ENCODE data around the gene JOSD1. TPM values are rescaled to one million over a fixed set of nuclear protein-coding genes. Genes with fewer than 3 reads are reported as not detected.

Gene JOSD1
- total RNA-seq = 10 to 100 TPM; 65.3 to 76.0 (median 72.8) TPM

DNA sequence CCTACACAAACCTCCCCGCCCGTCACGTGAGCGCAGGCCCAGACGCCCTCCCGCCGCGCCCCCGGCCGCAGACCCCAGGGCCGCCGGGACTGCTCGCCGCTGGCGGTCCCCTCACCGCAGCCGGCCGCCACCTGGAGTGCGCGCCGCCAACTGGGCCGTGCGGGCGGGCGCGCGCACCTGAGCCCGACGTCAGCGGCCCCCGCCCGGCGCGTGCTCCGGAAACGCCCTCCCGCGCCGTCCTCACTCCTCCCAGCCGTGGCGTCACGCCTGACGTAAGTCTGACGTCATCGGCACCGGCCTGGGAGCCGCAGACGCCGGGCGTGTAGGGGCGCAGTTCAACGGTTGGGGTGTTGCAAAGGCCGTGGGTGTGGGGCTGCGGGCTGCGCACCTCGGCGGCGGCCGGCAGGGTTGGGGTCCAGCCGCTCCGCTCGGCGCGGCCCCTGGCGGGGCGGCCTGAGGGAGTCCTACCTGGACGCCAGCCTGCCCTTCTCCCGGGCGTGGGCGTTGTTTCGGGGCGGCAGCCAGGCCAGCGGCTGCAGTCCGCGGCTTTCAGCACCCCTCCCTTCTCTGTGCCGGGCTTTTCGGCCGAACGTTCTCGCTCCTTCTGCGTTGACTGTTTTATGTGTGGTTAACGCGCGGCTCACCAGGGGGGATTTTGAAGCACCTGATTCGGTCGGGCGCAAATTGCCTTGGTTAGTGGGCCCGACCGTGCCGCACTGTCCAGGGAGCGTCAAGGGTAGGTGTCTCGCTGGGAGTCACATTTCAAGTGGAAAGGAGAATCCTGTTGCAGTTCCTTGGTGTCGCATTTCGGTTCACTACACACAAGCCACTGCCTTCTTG, at the start of gene JOSD1:
JOSD1 (minus strand) TSS at position 155 of the 840 bp plus-strand sequence. CDS start 956 bp downstream, outside the sequence.
- Mint-ChIP-seq H3K4me3 (peak within 1 kb of the TSS; percentile 89), H3K4me1 (ENCODE audit: low read depth) (peaks cover 61% of the 10 kb centered on the region), H3K27me3 (ENCODE audit: low read depth) (no peaks in the 10 kb centered on the region), H3K36me3 (ENCODE audit: insufficient read depth) (peaks cover 13% of the 10 kb centered on the region), H3K9me3 (no peaks in the 10 kb centered on the region)
- DNase-seq (peak; percentile 99), ATAC-seq (peak; percentile 42 to 46)

GRCh38 chr22:38750104-38750503, 49.4 kb upstream of the JOSD1 start:
- no peak overlapping the region for H3K4me3 Mint-ChIP-seq
- H3K4me1 Mint-ChIP-seq (ENCODE audit: low read depth) = peaks cover 53% of the 10 kb centered on the region
- no peak for DNase-seq
- H3K36me3 Mint-ChIP-seq (ENCODE audit: insufficient read depth) = peaks cover 19% of the 10 kb centered on the region
- H3K9me3 Mint-ChIP-seq = no peaks in the 10 kb centered on the region
- ATAC-seq = no peak
- H3K27me3 Mint-ChIP-seq (ENCODE audit: low read depth) = no peaks in the 10 kb centered on the region

DNA sequence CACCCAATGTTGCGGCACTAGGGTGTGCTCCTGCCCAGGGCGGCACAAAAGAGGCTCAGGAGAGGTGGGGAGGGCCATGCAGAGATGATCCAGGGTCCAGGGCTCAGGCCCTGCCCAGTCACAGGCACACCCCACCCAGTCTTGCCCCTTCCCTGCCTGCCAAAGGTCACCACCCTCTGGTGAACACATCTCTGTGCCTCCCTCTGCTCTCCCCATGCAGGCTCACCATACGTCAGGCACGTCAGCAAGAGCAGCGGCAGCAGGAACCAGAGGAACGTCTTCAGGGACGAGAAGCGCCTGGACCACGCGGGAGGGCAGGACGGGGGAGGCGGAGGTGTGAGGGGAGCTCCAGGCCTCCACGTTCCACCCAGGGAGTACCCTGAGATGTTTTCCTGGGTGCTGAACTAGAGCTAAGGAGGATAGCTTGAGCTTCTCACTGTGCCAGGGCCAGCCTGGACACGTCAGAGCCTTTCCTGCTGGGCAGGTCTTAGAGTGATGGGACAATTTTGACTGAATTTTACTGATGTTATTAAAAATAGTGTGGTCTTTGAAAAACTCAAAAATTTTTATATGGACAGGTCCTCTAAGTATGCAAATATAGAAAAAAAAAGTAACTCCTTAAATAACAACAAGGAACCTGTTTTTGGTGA, 47.9 kb upstream of the JOSD1 start:
- ATAC-seq (no peak), DNase-seq (no peak)
- H3K9me3 Mint-ChIP-seq = no peaks in the 10 kb centered on the region
- no peak overlapping the region for H3K4me3 Mint-ChIP-seq
- peaks cover 22% of the 10 kb centered on the region for H3K36me3 Mint-ChIP-seq (ENCODE audit: insufficient read depth)
- no peaks in the 10 kb centered on the region for H3K27me3 Mint-ChIP-seq (ENCODE audit: low read depth)
- H3K4me1 Mint-ChIP-seq (ENCODE audit: low read depth) = peaks cover 41% of the 10 kb centered on the region

DNA sequence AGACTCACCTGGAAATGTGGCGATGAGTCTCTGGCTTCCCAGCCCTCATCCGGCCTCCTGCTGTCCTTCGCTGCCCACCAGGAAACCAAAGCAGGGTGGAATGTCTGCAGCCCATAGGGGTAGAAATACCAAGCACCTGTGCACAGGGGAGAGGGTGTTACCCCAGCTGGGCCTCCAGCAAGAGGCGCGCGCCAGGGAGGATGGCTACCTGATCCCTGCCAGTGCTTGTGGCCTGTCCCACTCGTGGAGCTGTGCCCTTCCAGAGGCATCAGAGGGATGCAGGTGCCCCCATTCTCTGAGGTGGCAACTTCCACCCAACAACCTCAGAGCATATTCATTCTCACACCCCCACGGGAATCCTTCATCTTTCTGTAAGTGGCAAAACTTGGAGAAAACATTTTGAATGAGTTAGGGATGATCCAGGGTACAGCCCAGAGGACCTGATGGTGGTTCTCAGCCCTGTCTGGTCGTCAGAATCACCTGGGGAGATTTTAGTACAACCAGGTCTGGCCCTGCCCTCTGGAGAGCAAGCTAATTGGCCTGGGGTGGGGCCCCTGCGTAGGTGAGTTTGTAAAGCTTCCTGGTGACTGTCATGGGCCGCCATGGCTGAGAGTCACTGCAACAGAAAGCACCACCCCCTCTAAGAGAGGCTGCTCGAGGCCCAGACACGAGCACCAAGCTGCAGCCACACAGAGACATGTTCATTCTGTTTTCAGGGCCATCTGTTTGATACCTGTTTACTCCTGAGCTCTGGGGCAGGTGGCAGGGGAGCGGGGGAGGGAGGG, 45.1 kb upstream of the JOSD1 start:
- DNase-seq (no peak), ATAC-seq (no peak)
- Mint-ChIP-seq H3K27me3 (ENCODE audit: low read depth) (no peaks in the 10 kb centered on the region), H3K4me3 (no peak overlapping the region), H3K36me3 (ENCODE audit: insufficient read depth) (peaks cover 29% of the 10 kb centered on the region), H3K4me1 (ENCODE audit: low read depth) (peaks cover 20% of the 10 kb centered on the region), H3K9me3 (no peaks in the 10 kb centered on the region)

DNA sequence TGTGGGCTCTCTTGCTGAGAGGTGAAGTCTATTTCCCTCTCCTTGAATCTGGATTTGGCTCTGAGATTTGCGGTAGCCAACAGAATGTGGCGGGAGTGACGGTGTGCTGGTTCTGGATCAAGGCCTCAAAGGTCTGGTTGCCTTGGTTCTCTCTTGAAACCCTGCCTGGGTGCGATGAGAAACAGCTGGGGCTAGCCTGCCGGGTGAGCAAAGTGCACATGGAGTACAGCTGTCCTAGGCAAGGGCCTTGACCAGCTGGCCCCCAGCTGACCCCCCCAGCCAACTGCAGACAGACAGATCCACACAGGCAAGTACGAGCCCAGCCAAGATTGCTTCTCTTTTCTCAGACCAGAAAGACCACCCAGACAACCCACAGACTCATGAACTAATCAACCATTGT, 44.2 kb upstream of the JOSD1 start:
- H3K4me3 Mint-ChIP-seq = no peak overlapping the region
- H3K36me3 Mint-ChIP-seq (ENCODE audit: insufficient read depth) = peaks cover 26% of the 10 kb centered on the region
- no peak for ATAC-seq

DNA sequence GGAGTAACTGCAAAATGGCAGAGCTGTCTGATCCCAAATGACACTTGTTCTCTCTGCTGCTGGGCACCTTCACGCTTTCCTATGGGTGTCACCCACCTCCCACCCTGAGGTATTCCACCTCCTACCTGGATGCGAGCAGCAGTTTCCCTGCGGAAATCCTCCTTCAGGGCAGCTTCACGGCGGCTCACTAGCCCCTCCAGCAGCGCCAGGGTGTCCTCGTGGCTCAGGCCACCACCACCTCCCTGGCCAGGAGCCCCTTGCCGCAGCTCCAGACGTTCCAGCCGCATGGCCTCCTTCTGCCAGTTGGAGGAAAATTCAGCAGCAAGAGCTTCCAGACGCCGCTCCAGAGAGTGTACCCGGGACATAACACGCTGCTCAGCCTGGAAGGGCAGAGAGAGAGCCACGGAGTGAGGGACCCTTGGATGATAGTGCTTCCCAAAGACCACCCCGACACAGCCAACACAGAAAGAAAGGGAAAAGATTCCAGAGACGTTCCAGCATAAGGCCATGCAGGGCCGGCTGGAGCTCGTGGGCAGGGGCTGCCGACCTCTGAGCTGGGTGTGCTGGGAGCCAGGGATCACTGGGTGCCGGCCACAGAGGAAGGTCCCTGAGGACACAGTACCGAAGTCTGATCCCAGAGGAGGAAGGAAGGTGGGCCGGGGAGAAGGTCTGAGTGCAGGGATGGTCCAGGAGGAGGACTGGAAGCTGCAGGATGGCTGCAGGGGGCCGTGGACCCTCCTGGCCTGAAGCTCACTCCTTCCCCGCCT, 41.6 kb upstream of the JOSD1 start:
- DNase-seq (no peak), ATAC-seq (no peak)
- no peaks in the 10 kb centered on the region for H3K27me3 Mint-ChIP-seq (ENCODE audit: low read depth)
- H3K4me1 Mint-ChIP-seq (ENCODE audit: low read depth) = peaks cover 16% of the 10 kb centered on the region
- H3K4me3 Mint-ChIP-seq = no peak overlapping the region
- peaks cover 35% of the 10 kb centered on the region for H3K36me3 Mint-ChIP-seq (ENCODE audit: insufficient read depth)
- H3K9me3 Mint-ChIP-seq = no peaks in the 10 kb centered on the region

More for the DNA sequence above, 44.2 kb upstream of the JOSD1 start:
- peaks cover 14% of the 10 kb centered on the region for H3K4me1 Mint-ChIP-seq (ENCODE audit: low read depth)
- H3K27me3 Mint-ChIP-seq (ENCODE audit: low read depth) = no peaks in the 10 kb centered on the region
- no peak for DNase-seq
- no peaks in the 10 kb centered on the region for H3K9me3 Mint-ChIP-seq

GRCh38 chr22:38741576-38741975, 40.8 kb upstream of the JOSD1 start:
- no peak overlapping the region for H3K4me3 Mint-ChIP-seq
- ATAC-seq (no peak), DNase-seq (no peak)
- peaks cover 36% of the 10 kb centered on the region for H3K36me3 Mint-ChIP-seq (ENCODE audit: insufficient read depth)
- H3K9me3 Mint-ChIP-seq = no peaks in the 10 kb centered on the region
- no peaks in the 10 kb centered on the region for H3K27me3 Mint-ChIP-seq (ENCODE audit: low read depth)
- peaks cover 20% of the 10 kb centered on the region for H3K4me1 Mint-ChIP-seq (ENCODE audit: low read depth)

DNA sequence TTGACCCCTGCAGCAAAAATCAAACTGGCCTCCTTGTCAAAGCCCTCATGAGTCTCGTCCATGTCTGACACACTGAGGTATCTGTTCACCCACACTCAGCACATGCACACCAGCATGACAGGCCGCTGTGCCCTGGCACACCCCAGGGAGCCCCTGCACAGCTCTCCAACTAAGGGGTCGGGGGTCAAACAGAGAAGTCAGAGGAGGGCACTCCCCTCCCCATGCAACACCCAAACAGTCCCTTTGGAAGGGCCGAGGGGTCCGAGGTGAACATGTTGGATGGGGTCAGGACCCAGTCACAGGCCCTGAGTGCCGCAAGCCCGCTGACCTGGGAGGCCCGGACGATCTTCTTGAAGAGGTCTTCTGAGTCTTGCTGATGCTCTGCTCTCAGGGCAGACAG, 40.4 kb upstream of the JOSD1 start:
- no peak overlapping the region for H3K4me3 Mint-ChIP-seq
- H3K27me3 Mint-ChIP-seq (ENCODE audit: low read depth) = no peaks in the 10 kb centered on the region
- peaks cover 20% of the 10 kb centered on the region for H3K4me1 Mint-ChIP-seq (ENCODE audit: low read depth)
- DNase-seq (no peak), ATAC-seq (no peak)
- H3K9me3 Mint-ChIP-seq = no peaks in the 10 kb centered on the region
- peaks cover 36% of the 10 kb centered on the region for H3K36me3 Mint-ChIP-seq (ENCODE audit: insufficient read depth)

DNA sequence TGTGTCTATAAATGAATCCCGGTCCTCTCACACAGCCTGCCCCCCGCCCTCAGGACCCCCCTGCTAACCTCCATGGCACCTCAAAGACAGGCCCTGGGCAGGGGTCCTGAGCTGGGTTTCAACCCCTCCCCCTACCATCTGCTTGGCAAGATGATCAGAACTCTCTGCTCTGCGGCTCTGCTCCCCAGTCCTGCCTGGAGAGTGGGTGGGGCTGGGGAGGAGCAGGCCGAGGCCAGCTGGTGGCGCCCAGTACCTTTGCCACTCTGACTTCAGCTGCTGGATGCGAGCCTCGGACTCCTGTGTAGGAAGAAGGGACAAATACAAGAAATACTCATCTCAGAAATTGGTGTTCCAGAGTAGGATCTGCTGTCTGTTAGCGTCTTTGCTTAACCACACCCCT, 40.0 kb upstream of the JOSD1 start:
- H3K27me3 Mint-ChIP-seq (ENCODE audit: low read depth) = no peaks in the 10 kb centered on the region
- ATAC-seq = no peak
- no peak overlapping the region for H3K4me3 Mint-ChIP-seq
- H3K9me3 Mint-ChIP-seq = no peaks in the 10 kb centered on the region
- no peak for DNase-seq
- H3K4me1 Mint-ChIP-seq (ENCODE audit: low read depth) = peaks cover 20% of the 10 kb centered on the region
- peaks cover 38% of the 10 kb centered on the region for H3K36me3 Mint-ChIP-seq (ENCODE audit: insufficient read depth)

GRCh38 chr22:38740116-38740723, 39.5 kb upstream of the JOSD1 start:
- Mint-ChIP-seq H3K27me3 (ENCODE audit: low read depth) (no peaks in the 10 kb centered on the region), H3K4me1 (ENCODE audit: low read depth) (peaks cover 20% of the 10 kb centered on the region), H3K36me3 (ENCODE audit: insufficient read depth) (peaks cover 39% of the 10 kb centered on the region), H3K9me3 (no peaks in the 10 kb centered on the region), H3K4me3 (no peak overlapping the region)
- ATAC-seq (no peak), DNase-seq (no peak)

DNA sequence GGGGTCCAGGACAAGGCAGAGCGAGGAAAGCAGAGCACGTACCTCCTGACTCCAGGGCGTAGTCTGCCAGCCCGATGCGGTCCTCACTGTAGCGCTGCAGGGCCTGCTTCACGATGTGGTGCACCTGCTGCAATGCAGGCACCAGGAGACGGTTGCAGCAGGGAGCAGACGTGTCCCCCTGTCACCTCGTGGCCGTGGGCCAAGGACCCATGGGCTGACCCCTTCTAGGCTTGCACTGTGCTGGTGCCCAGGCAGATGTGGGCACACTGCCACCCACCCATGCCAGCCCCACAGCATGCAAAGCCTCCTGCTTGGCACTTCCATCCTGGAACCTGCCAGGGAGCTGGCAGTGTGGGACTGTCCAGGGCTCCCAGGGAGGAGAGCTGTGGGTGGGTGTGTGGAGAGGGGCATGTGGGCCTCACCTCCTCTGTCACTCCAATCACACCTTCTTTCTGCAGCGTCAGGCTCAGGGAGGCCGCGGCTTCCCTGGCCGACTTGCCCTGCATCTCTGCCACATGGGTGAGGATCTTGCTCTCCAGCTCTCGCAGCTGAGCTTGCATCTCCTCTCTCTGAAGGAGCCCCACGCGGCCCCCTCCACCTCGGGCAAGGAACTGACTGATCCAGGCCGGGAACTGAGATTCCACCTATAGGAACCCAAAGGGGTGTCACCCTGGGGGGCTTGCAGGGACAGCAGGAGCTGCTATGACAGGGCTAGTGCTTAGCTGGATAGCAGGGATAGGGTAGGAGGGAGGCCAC, 38.7 kb upstream of the JOSD1 start:
- H3K36me3 Mint-ChIP-seq (ENCODE audit: insufficient read depth) = peaks cover 42% of the 10 kb centered on the region
- no peak overlapping the region for H3K4me3 Mint-ChIP-seq
- no peaks in the 10 kb centered on the region for H3K9me3 Mint-ChIP-seq
- ATAC-seq (no peak), DNase-seq (no peak)
- peaks cover 23% of the 10 kb centered on the region for H3K4me1 Mint-ChIP-seq (ENCODE audit: low read depth)
- H3K27me3 Mint-ChIP-seq (ENCODE audit: low read depth) = no peaks in the 10 kb centered on the region

DNA sequence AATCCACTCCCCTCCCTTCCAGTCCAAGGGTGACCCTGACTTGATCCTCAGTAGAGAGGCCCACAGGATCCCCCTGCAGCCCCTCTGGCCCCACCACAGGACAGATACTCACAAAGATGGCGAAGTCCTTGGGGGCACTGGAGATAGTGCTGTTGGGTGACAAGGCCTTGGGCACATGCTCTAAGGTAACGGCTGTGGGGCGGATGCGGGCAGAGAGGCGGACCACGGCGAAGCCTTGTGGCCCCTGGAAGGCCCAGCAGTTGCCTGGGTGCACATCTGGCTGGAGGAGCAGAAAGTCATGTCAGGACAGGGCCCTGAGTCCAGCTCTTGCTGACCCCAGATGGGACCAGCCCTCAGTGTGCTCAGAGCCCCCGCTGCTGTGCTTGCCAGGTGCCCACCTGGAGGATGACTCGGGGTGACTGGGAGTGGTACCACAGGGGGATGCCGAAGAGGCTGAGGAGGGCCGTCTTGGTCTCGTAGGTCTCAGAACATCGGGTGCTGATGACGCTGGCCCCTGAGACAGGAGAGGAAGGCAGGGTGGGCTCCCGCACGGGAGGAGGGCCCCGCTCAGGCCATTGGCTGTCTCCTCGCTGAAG, 37.8 kb upstream of the JOSD1 start:
- Mint-ChIP-seq H3K36me3 (ENCODE audit: insufficient read depth) (peaks cover 42% of the 10 kb centered on the region), H3K27me3 (ENCODE audit: low read depth) (no peaks in the 10 kb centered on the region), H3K4me1 (ENCODE audit: low read depth) (peaks cover 27% of the 10 kb centered on the region), H3K9me3 (no peaks in the 10 kb centered on the region), H3K4me3 (no peak overlapping the region)
- DNase-seq (no peak), ATAC-seq (no peak)

All from activated T-cell treated with anti-CD3 and anti-CD28 coated beads, Interleukin-2, amount 50 U/mL, for 4 hours (primary cell).